ENCODE results near the gene LHX6. TPM values are rescaled to one million over a fixed set of nuclear protein-coding genes. Genes with fewer than 3 reads are reported as not detected.

The LHX6 gene
- total RNA-seq: 1 to 10 TPM; 2.0 to 5.1 (median 2.3) TPM
- long read RNA-seq, donor 1, partial matches to known transcripts: 3 of 4 reads
- long read RNA-seq, donor 1, other reads (novel, unspliced or antisense): 0 of 4 reads
- long read RNA-seq, donor 2: 0 reads

DNA sequence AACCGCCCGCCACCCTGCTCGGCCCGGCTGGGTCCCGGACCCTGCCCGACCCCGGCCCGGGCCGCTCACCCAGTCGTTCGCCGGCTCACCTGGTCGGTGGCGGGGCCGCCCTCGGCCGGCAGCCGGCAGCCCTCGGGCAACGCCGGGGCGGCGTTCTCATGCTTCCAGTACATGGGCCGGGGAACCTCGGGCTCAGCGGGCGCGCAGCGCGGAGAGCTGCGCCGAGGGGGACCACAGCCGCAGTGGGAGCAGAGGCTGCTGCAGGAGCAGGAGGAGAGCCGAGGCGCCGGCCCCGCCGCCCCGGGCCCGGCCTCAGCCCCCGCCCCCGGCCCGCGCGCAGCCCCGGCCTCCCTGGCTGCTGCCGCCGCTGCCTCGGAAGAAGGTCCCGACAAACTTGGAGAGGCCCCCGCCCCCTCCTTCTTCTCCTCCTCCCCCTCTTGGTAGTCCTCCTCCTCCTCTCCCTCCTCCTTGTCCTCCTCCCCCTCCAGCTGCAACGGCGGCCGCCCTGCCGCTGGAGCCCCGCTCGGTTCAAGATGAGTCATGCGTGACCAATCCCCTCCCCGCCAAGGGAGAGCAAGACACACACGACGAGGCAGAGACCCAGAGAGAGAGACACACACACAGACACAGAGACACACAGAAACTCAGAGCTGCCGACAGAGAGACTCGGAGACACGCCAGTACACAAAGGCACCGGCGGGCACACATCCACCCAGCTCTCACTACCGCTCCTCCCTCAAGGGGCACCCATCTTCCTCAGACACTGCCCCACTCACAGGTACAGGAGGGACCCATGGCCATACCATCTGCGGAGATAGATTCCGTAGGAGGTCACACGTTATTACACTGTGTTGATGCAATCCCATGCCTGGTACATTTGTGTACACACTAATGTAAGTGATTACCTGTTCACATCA lies at the start of gene LHX6:
Gene LHX6, minus strand, starts transcription at position 390 of the 917 bp plus-strand sequence. Its CDS starts 217 bp downstream, at position 173.
- intact Hi-C loops (cut with DNase I, micrococcal nuclease): loop anchor here in 1 of 2 donors (10.0 kb wide), 1 partner anchor 56 kb away; no protein-coding TSS in a partner anchor
- Histone ChIP-seq H3K9me3 (no peaks in the 10 kb centered on the region), H3K4me1 (ENCODE audit: low read depth) (peaks cover 15% of the 10 kb centered on the region), H3K36me3 (ENCODE audit: low read depth) (no peaks in the 10 kb centered on the region), H3K4me3 (no peak within 1 kb of the TSS)
- ATAC-seq: peak; percentile 37
- TF ChIP-seq, protein P1, sequence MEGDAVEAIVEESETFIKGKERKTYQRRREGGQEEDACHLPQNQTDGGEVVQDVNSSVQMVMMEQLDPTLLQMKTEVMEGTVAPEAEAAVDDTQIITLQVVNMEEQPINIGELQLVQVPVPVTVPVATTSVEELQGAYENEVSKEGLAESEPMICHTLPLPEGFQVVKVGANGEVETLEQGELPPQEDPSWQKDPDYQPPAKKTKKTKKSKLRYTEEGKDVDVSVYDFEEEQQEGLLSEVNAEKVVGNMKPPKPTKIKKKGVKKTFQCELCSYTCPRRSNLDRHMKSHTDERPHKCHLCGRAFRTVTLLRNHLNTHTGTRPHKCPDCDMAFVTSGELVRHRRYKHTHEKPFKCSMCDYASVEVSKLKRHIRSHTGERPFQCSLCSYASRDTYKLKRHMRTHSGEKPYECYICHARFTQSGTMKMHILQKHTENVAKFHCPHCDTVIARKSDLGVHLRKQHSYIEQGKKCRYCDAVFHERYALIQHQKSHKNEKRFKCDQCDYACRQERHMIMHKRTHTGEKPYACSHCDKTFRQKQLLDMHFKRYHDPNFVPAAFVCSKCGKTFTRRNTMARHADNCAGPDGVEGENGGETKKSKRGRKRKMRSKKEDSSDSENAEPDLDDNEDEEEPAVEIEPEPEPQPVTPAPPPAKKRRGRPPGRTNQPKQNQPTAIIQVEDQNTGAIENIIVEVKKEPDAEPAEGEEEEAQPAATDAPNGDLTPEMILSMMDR (IDR thresholded peaks at IDR 0.05): no peak
- no peak for DNase-seq

DNA sequence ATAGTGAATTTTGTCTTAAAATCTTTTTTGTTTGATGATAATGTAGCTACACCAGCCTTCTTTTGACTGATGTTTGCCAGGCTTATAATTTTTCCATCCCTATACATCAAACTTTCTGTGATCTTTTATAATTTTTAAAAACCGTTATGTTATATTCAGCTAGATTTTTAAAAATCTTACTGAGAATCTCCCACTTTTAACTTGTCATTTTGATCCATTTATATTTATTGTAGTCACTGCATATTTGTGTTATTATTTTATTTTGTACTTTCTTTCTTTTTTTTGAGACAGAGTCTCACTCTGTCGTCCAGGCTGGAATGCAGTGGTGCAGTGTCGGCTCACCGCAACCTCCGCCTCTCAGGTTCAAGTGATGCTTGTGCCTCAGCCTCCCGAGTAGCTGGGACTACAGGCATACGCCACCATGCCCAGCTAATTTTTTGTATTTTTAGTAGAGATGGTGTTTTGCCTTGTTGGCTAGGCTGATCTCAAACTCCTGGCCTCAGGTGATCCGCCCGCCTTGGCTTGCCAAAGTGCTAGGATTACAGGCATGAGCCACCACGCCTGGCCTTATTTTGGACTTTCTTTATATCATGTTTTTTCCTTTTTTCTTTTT lies 48.6 kb upstream of the LHX6 start:
- TF ChIP-seq, protein P1 (IDR thresholded peaks at IDR 0.05): no peak
- DNase-seq (no peak), ATAC-seq (no peak)
- no peak overlapping the region for H3K4me3 ChIP-seq
- H3K9me3 ChIP-seq: peaks cover 13% of the 10 kb centered on the region
- H3K36me3 ChIP-seq (ENCODE audit: low read depth): peaks cover 8% of the 10 kb centered on the region
- intact Hi-C loops (cut with DNase I, micrococcal nuclease): no loop called here
- no peaks in the 10 kb centered on the region for H3K4me1 ChIP-seq (ENCODE audit: low read depth)

DNA sequence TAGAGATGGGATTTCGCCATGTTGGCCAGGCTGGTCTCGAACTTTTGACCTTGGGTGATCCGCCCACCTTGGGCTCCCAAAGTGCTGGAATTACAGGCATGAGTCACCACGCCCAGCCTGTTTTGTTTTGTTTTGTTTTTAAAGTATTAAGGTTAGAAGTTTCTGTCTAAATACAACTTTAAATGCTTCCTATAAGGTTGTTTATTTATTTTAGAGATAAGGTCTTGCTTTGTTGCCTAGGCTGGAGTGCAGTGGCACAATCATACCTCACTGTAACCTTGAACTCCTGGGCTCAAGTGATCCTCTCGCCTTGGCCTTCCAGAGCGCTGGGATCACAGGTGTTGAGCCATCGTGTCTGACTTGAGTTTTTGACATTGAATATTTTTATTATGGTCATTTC lies 47.3 kb upstream of the LHX6 start:
- Histone ChIP-seq H3K36me3 (ENCODE audit: low read depth) (peaks cover 7% of the 10 kb centered on the region), H3K9me3 (peaks cover 13% of the 10 kb centered on the region), H3K4me3 (no peak overlapping the region), H3K4me1 (ENCODE audit: low read depth) (no peaks in the 10 kb centered on the region)
- intact Hi-C loops (cut with DNase I, micrococcal nuclease): no loop called here
- DNase-seq: no peak
- TF ChIP-seq, protein P1 (IDR thresholded peaks at IDR 0.05): no peak
- ATAC-seq: no peak

DNA sequence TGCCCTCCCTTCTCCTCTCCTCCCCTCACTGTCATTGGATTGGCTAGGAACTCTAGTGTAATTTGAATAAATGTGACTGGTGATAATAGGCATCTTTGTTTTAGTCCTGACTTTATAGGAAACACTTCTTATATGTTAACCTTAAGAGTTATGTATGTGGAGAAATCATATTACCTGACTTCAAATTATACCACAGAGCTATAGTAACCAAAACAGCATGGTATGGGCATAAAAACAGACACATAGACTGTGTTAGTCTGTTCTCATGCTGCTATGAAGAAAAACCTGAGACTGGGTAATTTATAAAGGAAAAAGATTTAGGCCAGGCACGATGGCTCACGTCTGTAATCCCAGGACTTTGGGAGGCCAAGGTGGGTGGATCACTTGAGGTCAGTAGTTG lies 45.3 kb upstream of the LHX6 start:
- Histone ChIP-seq H3K36me3 (ENCODE audit: low read depth) (peaks cover 4% of the 10 kb centered on the region), H3K9me3 (peaks cover 13% of the 10 kb centered on the region), H3K4me1 (ENCODE audit: low read depth) (no peaks in the 10 kb centered on the region), H3K4me3 (no peak overlapping the region)
- TF ChIP-seq, protein P1 (IDR thresholded peaks at IDR 0.05): no peak
- DNase-seq: no peak
- ATAC-seq: no peak
- intact Hi-C loops (cut with DNase I, micrococcal nuclease): no loop called here

DNA sequence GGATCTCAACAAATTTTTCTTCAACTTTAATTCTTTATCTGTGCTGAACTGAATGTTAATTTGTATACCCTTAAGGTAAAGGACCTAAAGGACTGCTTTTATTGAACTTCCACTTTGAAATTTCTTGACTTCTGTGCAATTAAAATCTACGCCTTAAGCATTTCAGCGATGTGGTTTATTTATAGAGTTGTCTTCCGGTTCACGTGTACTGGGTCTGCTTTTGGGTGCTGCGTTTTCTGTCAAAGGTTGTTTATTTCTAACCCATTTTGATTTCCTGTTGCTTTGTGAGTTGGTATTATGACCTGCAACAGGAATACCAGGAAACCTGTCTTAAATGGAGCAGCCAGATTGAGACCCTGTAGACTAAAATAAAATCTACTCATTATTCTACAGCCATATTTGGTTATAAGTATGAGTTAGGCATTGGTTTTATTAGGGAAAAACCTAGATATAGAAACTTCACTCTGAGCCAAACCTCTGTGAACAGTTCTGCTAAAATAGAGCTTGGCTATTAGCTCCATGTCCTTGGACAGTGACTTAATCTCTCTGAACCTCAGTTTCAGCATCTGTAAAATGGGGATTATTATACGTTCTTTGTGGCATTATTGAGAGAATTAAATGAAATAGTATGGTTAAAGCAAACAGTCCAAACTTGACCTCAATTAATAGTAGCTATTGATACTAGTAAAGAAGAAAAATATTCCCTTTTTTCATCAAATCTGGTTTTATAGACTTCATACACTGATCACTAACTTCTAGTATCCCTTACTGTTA lies 39.5 kb upstream of the LHX6 start:
- no peak for ATAC-seq
- Histone ChIP-seq H3K4me1 (ENCODE audit: low read depth) (peaks cover 13% of the 10 kb centered on the region), H3K9me3 (no peaks in the 10 kb centered on the region), H3K36me3 (ENCODE audit: low read depth) (peaks cover 4% of the 10 kb centered on the region), H3K4me3 (no peak overlapping the region)
- no peak for DNase-seq
- TF ChIP-seq, protein P1 (IDR thresholded peaks at IDR 0.05): no peak
- intact Hi-C loops (cut with DNase I, micrococcal nuclease): no loop called here
